GM08714 (cell line): ENCODE measurements around the gene PTK7.

ENCODE experiments used
- H3K4me3 ChIP-seq: fragments of 200-500 bp; sonication (Bioruptor generic); 2 replicates; pipeline ENCODE4 v1.5.1; 2014; ENCODE audit warnings: mild to moderate bottlenecking, low read length, inconsistent platforms
- ZNF274 ChIP-seq: IDR thresholded peaks from 2 replicates; pipeline ENCODE4 v1.6.1; 2012; ENCODE audit warnings: mild to moderate bottlenecking, low read depth, low read length

The PTK7 gene

GRCh38 chr6:43047998-43048397 is 28.1 kb upstream of the PTK7 start:
- TF ChIP-seq ZNF274, result no peak
- H3K4me3 ChIP-seq, result no peak overlapping the region

GRCh38 chr6:43050981-43051380 is 25.1 kb upstream of the PTK7 start:
- no peak for TF ChIP-seq ZNF274
- H3K4me3 ChIP-seq, result no peak overlapping the region

- H3K4me3 ChIP-seq, result peak overlapping the region; percentile 77; the same call in 1 of the 2 replicates
- no peak for TF ChIP-seq ZNF274
Measured at GRCh38 chr6:43052225-43052841, 23.8 kb upstream of the PTK7 start.

- TF ChIP-seq ZNF274, result no peak
- H3K4me3 ChIP-seq, result peak overlapping the region; percentile 77
Measured at GRCh38 chr6:43052842-43053544, 23.1 kb upstream of the PTK7 start.

- TF ChIP-seq ZNF274, result no peak
- peak within 1 kb of the TSS; percentile 77 for H3K4me3 ChIP-seq
Measured at GRCh38 chr6:43053545-43054205, 22.4 kb upstream of the PTK7 start, which contains the start of gene CUL7. TSS of gene CUL7 (minus strand) at chr6:43053851. CDS start at chr6:43052788, 1,063 bp downstream.

- peak overlapping the region; percentile 77; the same call in 1 of the 2 replicates for H3K4me3 ChIP-seq
- no peak for TF ChIP-seq ZNF274
Measured at GRCh38 chr6:43054206-43054943, 21.7 kb upstream of the PTK7 start.

GRCh38 chr6:43055966-43056365 is 20.1 kb upstream of the PTK7 start:
- TF ChIP-seq ZNF274, result no peak
- H3K4me3 ChIP-seq, result no peak overlapping the region

- H3K4me3 ChIP-seq, result peak overlapping the region; percentile 97
- no peak for TF ChIP-seq ZNF274
Measured at GRCh38 chr6:43058531-43058930, 17.6 kb upstream of the PTK7 start.

- TF ChIP-seq ZNF274, result no peak
- peak within 1 kb of the TSS; percentile 97 for H3K4me3 ChIP-seq
Measured at GRCh38 chr6:43059168-43060033, 16.7 kb upstream of the PTK7 start, which contains the start of the genes KLC4 and MRPL2. TSS of gene KLC4 (plus strand) at chr6:43059631. CDS start at chr6:43061336, 1,705 bp downstream. TSS of gene MRPL2 (minus strand) at chr6:43059434. CDS start at chr6:43059381, 53 bp downstream.

GRCh38 chr6:43060034-43060754 is 15.9 kb upstream of the PTK7 start:
- peak overlapping the region; percentile 71 for H3K4me3 ChIP-seq
- TF ChIP-seq ZNF274, result no peak

GRCh38 chr6:43060755-43061633 is 15.1 kb upstream of the PTK7 start:
- TF ChIP-seq ZNF274, result no peak
- no peak overlapping the region for H3K4me3 ChIP-seq

GRCh38 chr6:43061861-43062260 is 14.3 kb upstream of the PTK7 start:
- no peak for TF ChIP-seq ZNF274
- no peak overlapping the region for H3K4me3 ChIP-seq
